ENCODE data around the gene GIT2.
"Not testable (repeated sequence)": the region's sequence is repeated elsewhere in the genome, so short reads cannot be mapped to it uniquely, and the experiment has no call there.

Gene GIT2

GRCh38 chr12:109930028-109930800 lies 66.0 kb downstream of the GIT2 start:
- H3K4me3 ChIP-seq (ENCODE audit: low read length) = no peak overlapping the region
- DNase-seq (ENCODE audit: low read depth, low spot score) = no peak

- DNase-seq (ENCODE audit: low read depth, low spot score); H3K4me3 ChIP-seq (ENCODE audit: low read length): not testable (repeated sequence)
These were observed 66.8 kb downstream of the GIT2 start for GRCh38 chr12:109929326-109929725.

- DNase-seq (ENCODE audit: low read depth, low spot score) = no peak
- no peak overlapping the region for H3K4me3 ChIP-seq (ENCODE audit: low read length)
These were observed 68.0 kb downstream of the GIT2 start for GRCh38 chr12:109928058-109928656.

- DNase-seq (ENCODE audit: low read depth, low spot score) = peak; percentile 27
- H3K4me3 ChIP-seq (ENCODE audit: low read length) = no peak overlapping the region
These were observed 68.5 kb downstream of the GIT2 start for GRCh38 chr12:109927622-109928021.

- DNase-seq (ENCODE audit: low read depth, low spot score) = no peak
- H3K4me3 ChIP-seq (ENCODE audit: low read length) = no peak overlapping the region
These were observed 69.5 kb downstream of the GIT2 start for GRCh38 chr12:109926488-109927210.

- DNase-seq (ENCODE audit: low read depth, low spot score) = no peak
- H3K4me3 ChIP-seq (ENCODE audit: low read length) = no peak overlapping the region
These were observed 70.2 kb downstream of the GIT2 start for GRCh38 chr12:109926016-109926415.

- no peak overlapping the region for H3K4me3 ChIP-seq (ENCODE audit: low read length)
- DNase-seq (ENCODE audit: low read depth, low spot score) = no peak
These were observed 70.9 kb downstream of the GIT2 start for GRCh38 chr12:109925185-109925840.

GRCh38 chr12:109923481-109924245 lies 72.5 kb downstream of the GIT2 start:
- H3K4me3 ChIP-seq (ENCODE audit: low read length) = no peak overlapping the region
- DNase-seq (ENCODE audit: low read depth, low spot score) = no peak

GRCh38 chr12:109923038-109923437 lies 73.1 kb downstream of the GIT2 start:
- DNase-seq (ENCODE audit: low read depth, low spot score) = no peak

GRCh38 chr12:109921982-109922381 lies 74.2 kb downstream of the GIT2 start:
- no peak for DNase-seq (ENCODE audit: low read depth, low spot score)

More at GRCh38 chr12:109923038-109923437, 73.1 kb downstream of the GIT2 start:
- no peak overlapping the region for H3K4me3 ChIP-seq (ENCODE audit: low read length)

GRCh38 chr12:109920261-109920780 lies 75.8 kb downstream of the GIT2 start:
- no peak for DNase-seq (ENCODE audit: low read depth, low spot score)
- H3K4me3 ChIP-seq (ENCODE audit: low read length) = no peak overlapping the region

More at GRCh38 chr12:109921982-109922381, 74.2 kb downstream of the GIT2 start:
- H3K4me3 ChIP-seq (ENCODE audit: low read length) = no peak overlapping the region

GRCh38 chr12:109919456-109919855 lies 76.7 kb downstream of the GIT2 start:
- DNase-seq (ENCODE audit: low read depth, low spot score) = no peak
- no peak overlapping the region for H3K4me3 ChIP-seq (ENCODE audit: low read length)

GRCh38 chr12:109916045-109916444 lies 80.1 kb downstream of the GIT2 start:
- DNase-seq (ENCODE audit: low read depth, low spot score) = no peak
- no peak overlapping the region for H3K4me3 ChIP-seq (ENCODE audit: low read length)

GRCh38 chr12:109915171-109916040 lies 80.8 kb downstream of the GIT2 start:
- no peak overlapping the region for H3K4me3 ChIP-seq (ENCODE audit: low read length)

GRCh38 chr12:109914461-109914860 lies 81.7 kb downstream of the GIT2 start:
- DNase-seq (ENCODE audit: low read depth, low spot score) = no peak
- H3K4me3 ChIP-seq (ENCODE audit: low read length) = no peak overlapping the region

More at GRCh38 chr12:109915171-109916040, 80.8 kb downstream of the GIT2 start:
- DNase-seq (ENCODE audit: low read depth, low spot score) = no peak

- H3K4me3 ChIP-seq (ENCODE audit: low read length) = no peak overlapping the region
- DNase-seq (ENCODE audit: low read depth, low spot score) = no peak
These were observed 83.3 kb downstream of the GIT2 start for GRCh38 chr12:109912855-109913321.

- DNase-seq (ENCODE audit: low read depth, low spot score) = no peak
These were observed 85.2 kb downstream of the GIT2 start for GRCh38 chr12:109910969-109911348.

More at GRCh38 chr12:109910969-109911348, 85.2 kb downstream of the GIT2 start:
- H3K4me3 ChIP-seq (ENCODE audit: low read length) = no peak overlapping the region
